ENCODE results near the gene PRDM5.

PRDM5 gene

GRCh38 chr4:120691106-120691505 lies 231.4 kb downstream of the PRDM5 start:
- no peak for DNase-seq

GRCh38 chr4:120688791-120689190 lies 233.7 kb downstream of the PRDM5 start:
- DNase-seq, result no peak

- no peak for DNase-seq
Measured at GRCh38 chr4:120685756-120686278, 236.7 kb downstream of the PRDM5 start.

GRCh38 chr4:120683897-120684540 lies 238.5 kb downstream of the PRDM5 start:
- DNase-seq, result no peak

GRCh38 chr4:120682981-120683380 lies 239.5 kb downstream of the PRDM5 start:
- no peak for DNase-seq

GRCh38 chr4:120680647-120681228 lies 241.8 kb downstream of the PRDM5 start:
- no peak for DNase-seq

- no peak for DNase-seq
Measured at GRCh38 chr4:120673696-120674095, 248.8 kb downstream of the PRDM5 start.

GRCh38 chr4:120672558-120673147 lies 249.9 kb downstream of the PRDM5 start:
- DNase-seq, result no peak

GRCh38 chr4:120672076-120672475 lies 250.4 kb downstream of the PRDM5 start:
- no peak for DNase-seq

GRCh38 chr4:120671538-120671937 lies 251.0 kb downstream of the PRDM5 start:
- no peak for DNase-seq

GRCh38 chr4:120667102-120667501 lies 255.4 kb downstream of the PRDM5 start:
- no peak for DNase-seq

- DNase-seq, result no peak
Measured at GRCh38 chr4:120664851-120665250, 257.7 kb downstream of the PRDM5 start.

GRCh38 chr4:120659616-120660170 lies 262.8 kb downstream of the PRDM5 start:
- no peak for DNase-seq

GRCh38 chr4:120658772-120659171 lies 263.8 kb downstream of the PRDM5 start:
- DNase-seq, result no peak

- no peak for DNase-seq
Measured at GRCh38 chr4:120653804-120654573, 268.5 kb downstream of the PRDM5 start.

- DNase-seq, result peak; percentile 18
Measured at GRCh38 chr4:120648336-120648735, 274.2 kb downstream of the PRDM5 start.
